H1 (cell line): ENCODE measurements around the gene CHCHD6. TPM values are rescaled to one million over a fixed set of nuclear protein-coding genes. Genes with fewer than 3 reads are reported as not detected.
A peak's percentile ranks its signal among the peaks of the same experiment; 100 is the strongest.

Experiments
- CTCF ChIA-PET: fragments of 300-600 bp; sonication (Branson Sonifier 250); formaldehyde crosslinking; loops from one replicate; lab custom pipeline; 2021; ENCODE audit not compliant: partially characterized antibody; lab: Charles Lee
- POLR2A ChIA-PET: fragments of 300-600 bp; sonication (Branson Sonifier 250); formaldehyde crosslinking; loops from one replicate; lab custom pipeline; 2021; ENCODE audit warnings: inconsistent platforms; ENCODE audit not compliant: partially characterized antibody; lab: Charles Lee
- DNase-seq, 2 experiments: peaks; one replicate each; pipeline versions ENCODE4 v3.0.0 to v3.0.0-alpha.2; 2010 to 2022; ENCODE audit warnings: low spot score in 2 of 2, low read depth in 1 of 2, mixed read lengths in 1 of 2
- FAIRE-seq: peaks from 2 replicates; lab custom pipeline; 2011; peaks lifted over from hg19 to GRCh38; lab: Jason Lieb, UNC
- H2AFZ ChIP-seq: 2 replicates; pipeline ENCODE4 v1.8.1; 2012; ENCODE audit warnings: low read length, inconsistent platforms
- H2AK5ac ChIP-seq: 2 replicates; pipeline ENCODE4 v1.6.1; 2013; ENCODE audit warnings: low read depth, low read length
- H2BK120ac ChIP-seq: replicated peaks from 2 replicates; pipeline ENCODE3; 2013; ENCODE audit warnings: low read depth, low read length, inconsistent platforms
- H2BK12ac ChIP-seq: 2 replicates; pipeline ENCODE4 v1.6.1; 2013; ENCODE audit warnings: low read depth, low read length
- H2BK15ac ChIP-seq: 2 replicates; pipeline ENCODE4 v1.6.1; 2013; ENCODE audit warnings: low read length
- H2BK20ac ChIP-seq: 2 replicates; pipeline ENCODE4 v1.6.1; 2013; ENCODE audit warnings: low read length
- H2BK5ac ChIP-seq: 2 replicates; pipeline ENCODE4 v1.6.1; 2013; ENCODE audit warnings: low read depth, low read length
- H3K14ac ChIP-seq: 2 replicates; pipeline ENCODE4 v1.6.1; 2013; ENCODE audit warnings: inconsistent platforms; ENCODE audit not compliant: insufficient read length
- H3K18ac ChIP-seq: 2 replicates; pipeline ENCODE4 v1.6.1; 2013; ENCODE audit warnings: low read length; ENCODE audit errors: extremely low read depth
- H3K23ac ChIP-seq: 2 replicates; pipeline ENCODE4 v1.6.1; 2013; ENCODE audit warnings: inconsistent platforms; ENCODE audit not compliant: insufficient read length
- H3K23me2 ChIP-seq: 2 replicates; pipeline ENCODE4 v1.6.1; 2013; ENCODE audit warnings: low read depth, low read length
- H3K27ac ChIP-seq: 2 replicates; pipeline ENCODE4 v1.6.1; 2011; ENCODE audit warnings: low read depth, low read length, inconsistent platforms
- H3K27me3 ChIP-seq, 4 experiments: replicated peaks in 1 of 4; 1 replicate in 1 of 4; 2 replicates in 3 of 4; pipeline versions ENCODE4 v1.6.1 to v1.8.1; 2011 to 2013; ENCODE audit warnings: low read length in 3 of 4, mild to moderate bottlenecking in 3 of 4, inconsistent platforms in 2 of 4, mixed read lengths in 2 of 4, moderate library complexity in 1 of 4; ENCODE audit not compliant: control insufficient read depth in 3 of 4, insufficient read depth in 3 of 4; ENCODE audit errors: extremely low read depth in 1 of 4
- H3K36me3 ChIP-seq, 4 experiments: 2 replicates each; pipeline versions ENCODE4 v1.6.1 to v1.8.1; 2011 to 2013; ENCODE audit warnings: mild to moderate bottlenecking in 4 of 4, low read length in 3 of 4, moderate library complexity in 2 of 4, control low read depth in 1 of 4, inconsistent platforms in 1 of 4; ENCODE audit not compliant: insufficient read depth in 4 of 4, control insufficient read depth in 2 of 4
- H3K4ac ChIP-seq: replicated peaks from 2 replicates; pipeline ENCODE3; 2013; ENCODE audit warnings: low read length, low read depth, mixed read lengths, inconsistent platforms; ENCODE audit not compliant: insufficient read length
- H3K4me1 ChIP-seq, 4 experiments: replicated peaks in 1 of 4; 1 replicate in 1 of 4; 2 replicates in 3 of 4; pipeline versions ENCODE4 v1.6.1 to v1.8.1; 2011 to 2013; ENCODE audit warnings: low read length in 3 of 4, inconsistent platforms in 2 of 4, mixed read lengths in 1 of 4; ENCODE audit not compliant: insufficient read depth in 4 of 4, control insufficient read depth in 3 of 4
- H3K4me2 ChIP-seq, 2 experiments: 2 replicates each; pipeline versions ENCODE4 v1.6.1 to v1.8.1; 2011 to 2013; ENCODE audit warnings: low read depth in 2 of 2, low read length in 2 of 2, control low read depth in 1 of 2, inconsistent platforms in 1 of 2, mild to moderate bottlenecking in 1 of 2; ENCODE audit not compliant: insufficient read depth in 1 of 2
- H3K4me3 ChIP-seq, 4 experiments: fragments of 200-600, 300-600 bp in 1 of 4; sonication (generic), shearing (Covaris generic), sonication (Bioruptor Twin) in 1 of 4; 2 replicates each; pipeline versions ENCODE4 v1.5.1 to v1.8.1; 2011 to 2016; ENCODE audit warnings: low read length in 4 of 4, low read depth in 3 of 4, control low read depth in 2 of 4, inconsistent platforms in 2 of 4, mild to moderate bottlenecking in 2 of 4, mixed read lengths in 1 of 4, moderate library complexity in 1 of 4; ENCODE audit not compliant: insufficient read depth in 2 of 4; ENCODE audit errors: extremely low read depth in 1 of 4
- H3K56ac ChIP-seq: replicated peaks from 2 replicates; pipeline ENCODE3; 2013; ENCODE audit warnings: low read depth, mild to moderate bottlenecking, mixed read lengths, low read length, inconsistent platforms; ENCODE audit not compliant: insufficient read length
- H3K79me1 ChIP-seq: 2 replicates; pipeline ENCODE4 v1.6.1; 2013; ENCODE audit warnings: low read depth, low read length, control low read depth
- H3K79me2 ChIP-seq, 2 experiments: 2 replicates each; pipeline versions ENCODE4 v1.6.1 to v1.8.1; 2012 to 2013; ENCODE audit warnings: low read length in 2 of 2, mild to moderate bottlenecking in 2 of 2, inconsistent platforms in 1 of 2; ENCODE audit not compliant: insufficient read depth in 2 of 2, control insufficient read depth in 1 of 2
- H3K9ac ChIP-seq, 4 experiments: replicated peaks in 1 of 4; 1 replicate in 1 of 4; 2 replicates in 3 of 4; pipeline versions ENCODE4 v1.6.1 to v1.8.1; 2011 to 2013; ENCODE audit warnings: low read depth in 3 of 4, low read length in 3 of 4, control low read depth in 2 of 4, mild to moderate bottlenecking in 2 of 4, moderate library complexity in 2 of 4, inconsistent platforms in 1 of 4; ENCODE audit errors: extremely low read depth in 1 of 4
- H3K9me3 ChIP-seq, 2 experiments: 2 replicates each; pipeline versions ENCODE4 v1.6.1 to v1.8.1; 2012 to 2013; ENCODE audit warnings: mild to moderate bottlenecking in 2 of 2, moderate library complexity in 2 of 2, control low read depth in 1 of 2, inconsistent platforms in 1 of 2, low read depth in 1 of 2, low read length in 1 of 2, mixed read lengths in 1 of 2; ENCODE audit not compliant: insufficient read depth in 2 of 2
- H4K20me1 ChIP-seq, 2 experiments: replicated peaks in 1 of 2; 2 replicates each; pipeline versions ENCODE3 to v1.8.1; 2011 to 2013; ENCODE audit warnings: inconsistent platforms in 2 of 2, low read length in 2 of 2, mild to moderate bottlenecking in 1 of 2; ENCODE audit not compliant: insufficient read depth in 2 of 2, control insufficient read depth in 1 of 2
- H4K5ac ChIP-seq: 2 replicates; pipeline ENCODE4 v1.6.1; 2013; ENCODE audit warnings: low read length, low read depth, mixed read lengths, inconsistent platforms; ENCODE audit not compliant: insufficient read length
- H4K8ac ChIP-seq: 2 replicates; pipeline ENCODE4 v1.8.0; 2013; ENCODE audit warnings: mild to moderate bottlenecking, moderate library complexity, low read length, inconsistent platforms; ENCODE audit not compliant: insufficient read depth; ENCODE audit errors: extremely low read depth
- H4K91ac ChIP-seq: replicated peaks from 2 replicates; pipeline ENCODE3; 2013; ENCODE audit warnings: low read length, mixed read lengths, inconsistent platforms; ENCODE audit not compliant: insufficient read length
- WGBS, 2 experiments: shearing (Covaris generic) in 1 of 2; methylation state at CpG; one replicate each; pipeline versions ENCODE4 v1.1.6 to v1.1.7; 2013 to 2015; ENCODE audit warnings: low lambda C conversion rate in 2 of 2, mixed read lengths in 2 of 2, inconsistent platforms in 1 of 2, low coverage in 1 of 2, missing lambda C conversion rate in 1 of 2; ENCODE audit not compliant: insufficient replicate concordance in 2 of 2, insufficient coverage in 1 of 2, insufficient read length in 1 of 2; ENCODE audit errors: extremely low coverage in 1 of 2, missing lambda C conversion rate in 1 of 2; 5-methylcytosine and 5-hydroxymethylcytosine counted together
- long read RNA-seq, 2 experiments: library from RNA in 1 of 2; library from capped mRNA in 1 of 2; stranded (forward); transcript quantifications; one replicate each; pipeline ENCODE4 v2.0.0, GENCODE V29; 2021; ENCODE audit warnings: inconsistent platforms in 1 of 2
- polyA minus RNA-seq, 3 experiments: library from RNA; depleted of rRNA, polyadenylated mRNA; stranded (reverse); fragments of >200 nt; gene quantifications; 1 replicate in 2 of 3; 2 replicates in 1 of 3; pipeline ENCODE4 v1.2.3, GENCODE V29; 2011
- polyA plus RNA-seq, 7 experiments: library from polyadenylated mRNA; depleted of rRNA in 3 of 7; stranded (reverse) in 5 of 7; unstranded in 2 of 7; fragments of >200 nt in 5 of 7; fragments of 200-250 nt in 2 of 7; gene quantifications; 1 replicate in 5 of 7; 2 replicates in 1 of 7; 4 replicates in 1 of 7; pipeline versions ENCODE4 v1.2.1 to v1.2.3, GENCODE V29; 2011 to 2013; ENCODE audit warnings: missing spikeins in 2 of 7, mixed read lengths in 2 of 7
- total RNA-seq: library from RNA; stranded (reverse); fragmentation: NEBNext Ultra II Directional; extraction: Animal tissue kit (Norgen Biotek cat#: 25700); gene quantifications from 2 replicates; pipeline ENCODE4 v1.2.1, GENCODE V29; 2021
- TF ChIP-seq, protein P1 (sequence below): IDR thresholded peaks from 2 replicates; pipeline ENCODE4 v1.6.1; 2012; ENCODE audit warnings: low read length, inconsistent platforms

Gene CHCHD6, protein sequence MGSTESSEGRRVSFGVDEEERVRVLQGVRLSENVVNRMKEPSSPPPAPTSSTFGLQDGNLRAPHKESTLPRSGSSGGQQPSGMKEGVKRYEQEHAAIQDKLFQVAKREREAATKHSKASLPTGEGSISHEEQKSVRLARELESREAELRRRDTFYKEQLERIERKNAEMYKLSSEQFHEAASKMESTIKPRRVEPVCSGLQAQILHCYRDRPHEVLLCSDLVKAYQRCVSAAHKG
- total RNA-seq (36.3 and 37.6 TPM in 2 replicates), polyA plus RNA-seq (2011; rRNA removed) (32.4 and 39.4 TPM in 2 replicates), polyA minus RNA-seq (2011; rRNA and poly(A)+ RNA removed) (5.7 and 8.8 TPM in 2 replicates)
- polyA plus RNA-seq (2011; cell fraction: cytosol; rRNA removed): 55.3 TPM
- polyA plus RNA-seq (2011; cell fraction: nucleus; rRNA removed): 34.8 TPM
- polyA plus RNA-seq (2012, experiment 1 of 2): 33.9 to 47.2 TPM (median 45.8 TPM) in 4 replicates
- polyA plus RNA-seq (2012, experiment 2 of 2): 38.8 TPM
- 30.0 TPM for polyA plus RNA-seq (2013, experiment 1 of 2)
- polyA plus RNA-seq (2013, experiment 2 of 2): 30.2 TPM
- polyA minus RNA-seq (2011; cell fraction: cytosol; rRNA and poly(A)+ RNA removed): 11.3 TPM
- polyA minus RNA-seq (2011; cell fraction: nucleus; rRNA and poly(A)+ RNA removed): 14.6 TPM
- long read RNA-seq, experiment 1, transcript CHCHD6-201 (8 exons, 1,006 nt): major isoform, 7 of 28 reads
- long read RNA-seq, experiment 1, partial matches to known transcripts: 16 of 28 reads
- long read RNA-seq, experiment 1, other reads (novel, unspliced or antisense): 5 of 28 reads
- long read RNA-seq, experiment 2, transcript CHCHD6-201 (8 exons, 1,006 nt): major isoform, 36 of 46 reads
- long read RNA-seq, experiment 2, partial matches to known transcripts: 0 of 46 reads
- long read RNA-seq, experiment 2, other reads (novel, unspliced or antisense): 10 of 46 reads

DNA sequence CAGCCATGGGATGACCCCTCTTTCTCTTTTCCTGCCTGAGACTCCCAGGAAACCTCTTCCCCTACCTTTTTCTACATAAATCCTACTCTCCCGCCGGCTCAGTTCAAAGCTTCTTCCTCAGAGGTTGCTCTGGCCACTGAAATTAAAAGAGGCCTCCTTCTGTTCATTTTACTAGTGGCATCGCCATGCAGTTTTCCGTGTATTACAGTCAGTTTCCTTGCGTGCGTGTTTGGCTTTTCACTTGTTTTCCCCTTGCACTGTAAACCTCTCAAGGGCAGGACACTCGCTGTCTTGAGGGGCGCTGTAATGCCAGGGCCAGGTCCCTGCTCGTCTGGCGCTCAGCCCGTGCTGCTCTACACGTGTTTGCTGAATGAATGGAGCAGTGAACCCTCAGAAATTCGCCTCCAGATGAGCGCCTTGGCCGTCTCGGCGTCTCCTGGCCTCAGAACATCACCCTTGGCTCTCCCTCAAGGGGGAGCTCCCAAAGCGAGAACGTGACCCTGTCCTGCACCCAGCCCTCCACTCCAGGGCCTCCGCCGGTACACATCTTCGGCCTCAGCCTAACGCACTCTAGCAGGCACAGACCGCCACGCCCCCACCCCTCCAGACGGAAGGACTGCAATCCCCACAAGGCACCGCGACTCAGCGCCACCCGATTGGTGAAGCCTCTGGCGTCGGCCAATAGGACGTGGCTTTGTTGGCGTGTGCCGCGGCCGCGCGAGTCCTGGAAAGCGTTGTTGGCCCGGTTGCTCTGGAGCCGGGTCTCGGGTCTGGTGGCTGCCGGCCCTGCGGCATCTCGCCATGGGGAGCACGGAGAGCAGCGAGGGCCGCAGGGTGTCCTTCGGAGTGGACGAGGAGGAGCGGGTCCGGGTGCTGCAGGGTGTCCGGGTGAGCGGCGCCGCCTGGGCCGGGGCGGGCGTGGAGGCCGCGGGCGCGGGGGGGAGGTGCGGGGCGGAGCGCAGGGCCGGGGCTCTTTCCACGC lies at the start of gene CHCHD6:
CHCHD6 (plus strand) TSS at position 729 of the 982 bp plus-strand sequence; CDS start at position 802, 73 bp downstream.
- Histone ChIP-seq H3K27ac (no peak within 1 kb of the TSS), H3K4me3 (peak within 1 kb of the TSS; percentile 57 to 77 (median 62)), H4K91ac (peak within 1 kb of the TSS; percentile 34), H2BK120ac (no peak within 1 kb of the TSS), H4K5ac (no peak within 1 kb of the TSS), H2BK15ac (peak within 1 kb of the TSS; percentile 83; the same call in 1 of the 2 replicates), H3K14ac (no peak within 1 kb of the TSS), H3K9ac (no peak within 1 kb of the TSS; a peak in 3 of 7 replicates), H2AK5ac (no peak within 1 kb of the TSS), H3K36me3 (no peaks in the 10 kb centered on the region), H4K20me1 (peaks cover 0 to 4% of the 10 kb centered on the region in 2 experiments), H2BK5ac (peak within 1 kb of the TSS; percentile 81), H3K27me3 (peaks cover 0 to 15% (median 6%) of the 10 kb centered on the region in 4 experiments; a peak in 5 of 7 replicates), H3K23me2 (peaks cover 11% of the 10 kb centered on the region; the same call in 1 of the 2 replicates), H2BK20ac (peak within 1 kb of the TSS; percentile 40; the same call in 1 of the 2 replicates), H2BK12ac (peak within 1 kb of the TSS; percentile 85; the same call in 1 of the 2 replicates), H2AFZ (peak within 1 kb of the TSS; percentile 93), H4K8ac (peak within 1 kb of the TSS; percentile 92), H3K9me3 (no peaks in the 10 kb centered on the region), H3K4me2 (peak within 1 kb of the TSS; percentile 79 to 83), H3K23ac (no peak within 1 kb of the TSS), H3K4ac (no peak within 1 kb of the TSS), H3K18ac (peak within 1 kb of the TSS; percentile 52), H3K79me1 (no peaks in the 10 kb centered on the region), H3K79me2 (peaks cover 0 to 16% of the 10 kb centered on the region in 2 experiments; a peak in 2 of 4 replicates), H3K4me1 (peaks cover 3 to 8% (median 5%) of the 10 kb centered on the region in 4 experiments; a peak in 6 of 7 replicates), H3K56ac (no peak within 1 kb of the TSS)
- WGBS, 2 experiments: 6% methylated on average over 35 of the region's 69 CpGs; no CpG with 5 or more reads in 1 of the 2 experiments
- ChIA-PET POLR2A (interaction anchor here (0.6 to 1.4 kb wide), 3 partner anchors 9 to 60 kb away, joined by 3 to 5 read pairs (median 3); no protein-coding TSS in a partner anchor), CTCF (interaction anchor here (0.6 to 3.3 kb wide), 12 partner anchors 9 to 770 kb away, joined by 3 to 19 read pairs (median 4); no protein-coding TSS in a partner anchor)
- DNase-seq: peak; percentile 97
- peak; percentile 50 for FAIRE-seq
- TF ChIP-seq, protein P1, sequence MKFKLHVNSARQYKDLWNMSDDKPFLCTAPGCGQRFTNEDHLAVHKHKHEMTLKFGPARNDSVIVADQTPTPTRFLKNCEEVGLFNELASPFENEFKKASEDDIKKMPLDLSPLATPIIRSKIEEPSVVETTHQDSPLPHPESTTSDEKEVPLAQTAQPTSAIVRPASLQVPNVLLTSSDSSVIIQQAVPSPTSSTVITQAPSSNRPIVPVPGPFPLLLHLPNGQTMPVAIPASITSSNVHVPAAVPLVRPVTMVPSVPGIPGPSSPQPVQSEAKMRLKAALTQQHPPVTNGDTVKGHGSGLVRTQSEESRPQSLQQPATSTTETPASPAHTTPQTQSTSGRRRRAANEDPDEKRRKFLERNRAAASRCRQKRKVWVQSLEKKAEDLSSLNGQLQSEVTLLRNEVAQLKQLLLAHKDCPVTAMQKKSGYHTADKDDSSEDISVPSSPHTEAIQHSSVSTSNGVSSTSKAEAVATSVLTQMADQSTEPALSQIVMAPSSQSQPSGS: no peak
